Activated CD4-positive, alpha-beta T cell treated with anti-CD3 and anti-CD28 coated beads, Interleukin-2, amount 50 U/mL, for 48 hours (primary cell): Measurements from ENCODE around the gene DGKQ.
"Not testable (repeated sequence)": the region's sequence is repeated elsewhere in the genome, so short reads cannot be mapped to it uniquely, and the experiment has no call there.

Source experiments
- DNase-seq, 2 experiments: peaks; one replicate each; pipeline ENCODE4 v3.0.0-alpha.2; 2020

The DGKQ gene

GRCh38 chr4:1009542-1010394 is 36.4 kb upstream of the DGKQ start:
- DNase-seq, result peak; percentile 63 to 65

DNA sequence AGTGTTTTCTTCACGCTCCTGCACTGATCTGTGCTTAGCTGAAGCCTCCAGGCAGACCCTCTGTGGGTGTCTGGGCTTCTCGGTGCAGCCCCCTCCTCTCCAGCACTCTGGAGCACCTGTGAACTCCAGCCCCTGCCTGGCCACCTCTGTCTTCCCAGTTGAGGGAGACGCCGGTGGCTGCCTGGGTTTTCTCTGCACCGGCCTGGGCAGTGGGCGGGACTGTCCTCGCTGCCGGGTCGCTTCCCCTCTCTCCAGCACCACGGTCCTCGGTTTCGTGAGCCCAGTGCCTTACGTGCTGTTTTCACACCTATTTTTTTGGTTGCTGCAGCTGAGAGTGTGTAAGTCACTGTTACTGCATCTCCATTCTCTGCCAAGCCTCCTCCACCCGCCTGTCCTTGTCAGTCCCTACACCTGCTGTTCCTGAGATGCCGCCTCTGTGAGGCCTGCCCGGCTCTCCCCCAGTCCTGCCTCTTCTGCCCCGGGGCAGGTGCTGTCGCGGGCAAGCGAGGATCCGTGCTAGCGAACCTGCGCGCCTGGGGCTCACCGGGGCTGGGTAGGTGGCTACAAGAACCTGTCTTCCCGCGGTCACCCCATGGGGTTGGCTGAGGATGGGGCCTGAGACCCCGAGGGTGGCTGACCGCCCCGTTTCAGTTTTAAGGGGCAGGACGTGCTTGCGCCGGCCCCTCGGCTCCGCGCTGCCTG is 35.6 kb upstream of the DGKQ start:
- DNase-seq, result peak; percentile 20 to 39

DNA sequence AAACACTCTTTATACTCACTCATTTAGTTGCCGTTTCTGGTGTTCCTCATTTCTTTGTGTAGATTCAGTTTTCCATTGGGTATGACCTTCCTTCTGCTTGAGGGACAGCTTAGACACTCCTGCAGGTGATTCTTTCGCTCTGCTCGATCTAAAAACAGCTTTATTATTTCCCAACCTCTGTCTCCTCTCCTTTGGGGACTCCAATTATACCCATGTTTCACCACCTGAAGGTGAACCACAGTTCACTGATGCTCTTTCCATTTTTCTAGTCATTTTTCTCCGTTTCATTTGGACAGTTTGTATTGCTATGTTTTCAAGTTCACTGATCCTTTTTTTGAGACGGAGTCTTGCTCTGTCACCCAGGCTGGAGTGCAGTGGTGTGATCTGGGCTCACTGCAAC is 33.5 kb upstream of the DGKQ start:
- DNase-seq, result no peak

DNA sequence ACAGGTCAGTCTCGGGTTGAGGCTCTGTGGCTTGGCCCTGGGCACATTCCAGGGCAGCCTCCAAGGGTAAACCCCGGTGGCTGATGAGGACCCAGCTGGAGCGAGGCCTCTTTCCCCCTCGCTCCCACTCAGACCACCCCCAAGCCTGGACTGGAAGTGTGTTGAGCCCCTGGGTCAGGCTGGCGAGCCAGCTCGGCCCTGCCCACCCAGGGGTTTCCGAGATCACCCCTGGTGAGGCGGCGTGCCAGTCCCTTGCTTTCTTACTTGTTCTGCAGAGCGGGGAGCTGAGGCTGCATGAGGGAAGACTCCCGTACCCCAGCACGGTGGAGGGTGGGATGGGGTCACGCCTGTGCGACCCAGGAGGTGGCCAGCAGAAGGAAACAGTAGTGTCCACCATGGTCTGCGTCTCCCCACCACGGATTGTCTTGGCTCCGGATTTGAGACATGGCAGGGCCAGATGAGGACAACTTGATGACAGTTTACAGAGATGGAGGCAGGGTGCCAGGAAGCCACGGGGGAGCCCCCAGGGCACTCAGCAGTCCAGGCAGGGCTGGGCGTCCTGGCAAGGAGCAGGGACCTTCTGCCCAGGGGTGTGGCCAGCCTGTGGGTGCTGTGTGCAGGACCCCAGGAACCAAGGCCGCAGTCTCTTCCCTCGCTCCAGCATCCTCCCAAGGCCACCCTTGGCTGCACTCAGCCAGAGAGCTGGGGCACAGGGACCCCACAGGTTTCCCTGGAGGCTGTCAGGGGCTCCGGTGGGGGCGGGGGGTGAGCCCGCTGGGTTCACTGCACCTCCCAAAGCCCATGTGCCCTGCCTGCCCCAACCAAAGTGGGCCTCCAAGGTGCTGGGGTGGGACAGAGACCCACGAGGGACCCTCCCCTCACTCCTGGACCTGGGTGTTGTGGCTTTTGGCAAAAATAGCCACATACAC is 31.5 kb upstream of the DGKQ start:
- DNase-seq, result no peak

- no peak for DNase-seq
Measured at GRCh38 chr4:1004071-1004418, 30.7 kb upstream of the DGKQ start.

DNA sequence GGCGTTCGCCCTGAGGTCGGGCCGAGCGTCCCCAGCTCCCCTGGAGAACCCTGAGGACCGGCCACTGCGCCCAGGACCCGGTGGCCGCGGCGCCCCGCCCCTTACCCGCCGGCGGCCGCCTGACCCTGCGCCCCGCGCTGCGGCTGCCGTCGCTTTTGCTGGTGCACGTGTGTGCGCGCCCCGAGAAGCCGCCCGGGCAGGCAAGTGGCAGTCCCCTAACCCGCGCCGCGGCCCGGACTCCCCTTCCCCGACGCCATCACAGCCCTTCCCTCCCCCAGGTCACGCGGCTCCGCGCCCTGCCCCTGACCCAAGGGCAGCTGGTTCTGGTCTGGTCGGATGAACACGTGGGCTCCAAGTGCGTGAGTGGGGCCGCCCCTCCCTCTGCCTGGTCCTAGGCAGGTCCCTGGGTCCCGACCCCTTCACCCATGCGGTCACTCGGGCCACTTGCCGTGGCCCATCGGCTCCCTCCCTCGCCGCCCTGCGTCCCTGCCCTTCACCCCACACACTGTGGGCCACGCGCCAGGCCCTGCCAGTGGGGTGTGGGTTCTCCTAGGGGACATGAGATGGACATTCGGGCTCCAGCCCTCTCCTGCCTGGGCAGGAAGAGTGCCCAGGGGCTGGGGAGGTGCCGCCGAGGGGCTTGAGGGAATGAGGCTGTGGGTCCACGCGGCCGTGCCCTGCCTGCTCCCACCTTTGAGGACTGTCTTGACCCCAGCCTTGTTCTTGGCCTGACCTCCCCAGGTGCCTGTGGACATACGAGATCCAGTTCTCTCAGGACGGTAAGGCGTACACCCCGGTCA is 30.1 kb upstream of the DGKQ start:
- DNase-seq, result no peak

DNA sequence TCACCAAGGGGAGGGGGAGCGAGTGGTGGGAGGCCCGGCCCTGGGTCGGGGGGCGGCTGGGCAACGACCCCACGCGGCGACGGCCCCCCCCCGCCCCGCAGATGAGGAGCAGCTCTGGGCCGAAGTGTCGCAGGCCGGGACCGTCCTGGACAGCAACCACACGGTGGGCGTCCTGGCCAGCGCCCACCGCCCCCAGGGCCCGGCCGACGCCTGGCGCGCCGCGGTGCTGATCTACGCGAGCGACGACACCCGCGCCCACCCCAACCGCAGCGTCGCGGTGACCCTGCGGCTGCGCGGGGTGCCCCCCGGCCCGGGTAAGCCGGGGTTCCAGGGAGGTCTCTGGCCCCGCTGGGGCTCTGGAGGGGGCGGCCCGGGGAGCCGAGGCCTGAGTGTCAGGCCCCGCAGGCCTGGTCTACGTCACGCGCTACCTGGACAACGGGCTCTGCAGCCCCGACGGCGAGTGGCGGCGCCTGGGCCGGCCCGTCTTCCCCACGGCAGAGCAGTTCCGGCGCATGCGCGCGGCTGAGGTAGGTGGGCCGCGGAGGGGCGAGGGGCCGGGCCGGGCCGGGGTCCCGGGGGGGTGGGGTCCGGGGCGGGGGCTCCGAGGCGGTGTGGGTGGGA is 29.4 kb upstream of the DGKQ start:
- no peak for DNase-seq

- DNase-seq, result no peak
Measured at GRCh38 chr4:1002131-1002630, 28.8 kb upstream of the DGKQ start.

- no peak for DNase-seq
Measured at GRCh38 chr4:1001561-1002130, 28.3 kb upstream of the DGKQ start.

GRCh38 chr4:1000686-1001260 is 27.4 kb upstream of the DGKQ start:
- DNase-seq, result no peak

GRCh38 chr4:999882-1000425 is 26.6 kb upstream of the DGKQ start:
- DNase-seq, result no peak

- DNase-seq, result not testable (repeated sequence)
Measured at GRCh38 chr4:999240-999863, 26.0 kb upstream of the DGKQ start.

- no peak for DNase-seq
Measured at GRCh38 chr4:998096-998691, 24.8 kb upstream of the DGKQ start.

GRCh38 chr4:997375-998071 is 24.2 kb upstream of the DGKQ start:
- no peak for DNase-seq

DNA sequence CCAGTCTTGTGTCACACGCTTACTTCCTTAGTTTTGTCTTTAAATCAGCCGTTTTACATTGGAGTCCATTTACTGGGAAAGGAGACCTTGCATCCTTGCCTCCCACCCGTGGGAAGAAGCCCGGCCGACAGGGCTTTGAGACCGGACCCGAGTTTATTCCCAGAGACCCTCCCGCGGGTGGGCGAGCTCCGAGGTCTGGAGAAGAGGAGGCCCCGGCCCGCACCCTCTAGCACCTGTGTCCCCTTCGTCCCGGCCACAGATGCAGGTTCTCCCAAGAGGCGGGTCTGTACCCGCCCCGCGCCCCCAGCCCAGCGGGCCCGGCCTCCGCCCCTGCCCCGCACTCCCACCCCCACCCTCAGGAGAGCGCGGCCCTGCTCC is 23.6 kb upstream of the DGKQ start:
- DNase-seq, result no peak

GRCh38 chr4:996030-996996 is 22.9 kb upstream of the DGKQ start:
- no peak for DNase-seq

GRCh38 chr4:995311-996026 is 22.1 kb upstream of the DGKQ start:
- no peak for DNase-seq
